Liver (tissue), 3 donors: Measurements from ENCODE around the gene MAP2K4.

Experiments used
- ATF3 ChIP-seq: IDR thresholded peaks from 2 replicates; pipeline ENCODE4 v1.6.1; 2016; ENCODE audit warnings: antibody characterized with exemption
- CTCF ChIP-seq: fragments of 150-350 bp; IDR thresholded peaks from 2 replicates; pipeline ENCODE4 v1.5.1; 2017; ENCODE audit warnings: improper control_type of control experiment, low read depth, low read length; ENCODE audit not compliant: missing input control
- EGR1 ChIP-seq, 2 donors: IDR thresholded peaks; 2 replicates each; pipeline ENCODE4 v1.6.1; 2016 to 2018; ENCODE audit warnings: antibody characterized with exemption in 2 of 2, low read depth in 2 of 2
- FOXA1 ChIP-seq: IDR thresholded peaks from 2 replicates; pipeline ENCODE4 v1.6.1; 2016; ENCODE audit warnings: antibody characterized with exemption
- GABPA ChIP-seq, 2 donors: IDR thresholded peaks in 1 of 2; conservative IDR thresholded peaks in 1 of 2; 2 replicates each; pipeline ENCODE4 v1.6.1; 2016; ENCODE audit warnings: antibody characterized with exemption in 2 of 2, mild to moderate bottlenecking in 1 of 2, moderate library complexity in 1 of 2
- MAX ChIP-seq: IDR thresholded peaks from 2 replicates; pipeline ENCODE4 v1.6.1; 2016; ENCODE audit warnings: antibody characterized with exemption
- RAD21 ChIP-seq, 2 donors: IDR thresholded peaks; 2 replicates each; pipeline ENCODE4 v1.6.1; 2016; ENCODE audit warnings: antibody characterized with exemption in 2 of 2, mild to moderate bottlenecking in 2 of 2
- SP1 ChIP-seq: IDR thresholded peaks from 2 replicates; pipeline ENCODE4 v1.6.1; 2018; ENCODE audit warnings: antibody characterized with exemption, mild to moderate bottlenecking
- TAF1 ChIP-seq: conservative IDR thresholded peaks from 2 replicates; pipeline ENCODE4 v1.6.1; 2016; ENCODE audit warnings: antibody characterized with exemption, mild to moderate bottlenecking
- YY1 ChIP-seq: IDR thresholded peaks from 2 replicates; pipeline ENCODE4 v1.6.1; 2016; ENCODE audit warnings: antibody characterized with exemption, mild to moderate bottlenecking
- TF ChIP-seq, protein P1 (sequence below): IDR thresholded peaks from 2 replicates; pipeline ENCODE4 v1.6.1; 2016; ENCODE audit warnings: antibody characterized with exemption, mild to moderate bottlenecking
- donor health status: healthy.
- donor health status: healthy.

DNA sequence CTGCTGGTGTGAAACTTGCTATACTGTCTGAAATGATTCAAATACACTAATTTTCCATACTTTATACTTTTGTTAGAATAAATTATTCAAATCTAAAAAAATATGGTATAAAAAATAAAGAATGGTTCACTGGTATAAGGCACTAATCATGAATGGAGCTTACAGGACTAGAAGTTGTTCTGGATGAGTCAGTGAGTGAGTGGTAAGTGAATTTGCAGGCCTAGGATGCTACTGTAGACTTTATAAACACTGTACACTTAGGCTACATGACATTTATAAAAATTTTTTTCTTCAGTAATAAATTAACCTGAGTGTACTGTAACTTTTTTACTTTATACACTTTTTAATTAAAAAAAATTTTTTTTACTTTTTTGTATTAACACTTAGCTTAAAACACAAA, 95.5 kb downstream of the MAP2K4 start:
- TF ChIP-seq CTCF (no peak), RAD21 (IDR thresholded peaks at IDR 0.05) (no peak), ATF3 (no peak), EGR1 (IDR thresholded peaks at IDR 0.05; ENCODE audit: low read depth in 2 of 2) (no peak), YY1 (no peak), FOXA1 (no peak), TAF1 (no peak), SP1 (no peak), MAX (no peak), GABPA (IDR thresholded peaks at IDR 0.05 in 1 of 2, conservative IDR thresholded peaks at IDR 0.05 in 1 of 2) (no peak)
- TF ChIP-seq, protein P1, sequence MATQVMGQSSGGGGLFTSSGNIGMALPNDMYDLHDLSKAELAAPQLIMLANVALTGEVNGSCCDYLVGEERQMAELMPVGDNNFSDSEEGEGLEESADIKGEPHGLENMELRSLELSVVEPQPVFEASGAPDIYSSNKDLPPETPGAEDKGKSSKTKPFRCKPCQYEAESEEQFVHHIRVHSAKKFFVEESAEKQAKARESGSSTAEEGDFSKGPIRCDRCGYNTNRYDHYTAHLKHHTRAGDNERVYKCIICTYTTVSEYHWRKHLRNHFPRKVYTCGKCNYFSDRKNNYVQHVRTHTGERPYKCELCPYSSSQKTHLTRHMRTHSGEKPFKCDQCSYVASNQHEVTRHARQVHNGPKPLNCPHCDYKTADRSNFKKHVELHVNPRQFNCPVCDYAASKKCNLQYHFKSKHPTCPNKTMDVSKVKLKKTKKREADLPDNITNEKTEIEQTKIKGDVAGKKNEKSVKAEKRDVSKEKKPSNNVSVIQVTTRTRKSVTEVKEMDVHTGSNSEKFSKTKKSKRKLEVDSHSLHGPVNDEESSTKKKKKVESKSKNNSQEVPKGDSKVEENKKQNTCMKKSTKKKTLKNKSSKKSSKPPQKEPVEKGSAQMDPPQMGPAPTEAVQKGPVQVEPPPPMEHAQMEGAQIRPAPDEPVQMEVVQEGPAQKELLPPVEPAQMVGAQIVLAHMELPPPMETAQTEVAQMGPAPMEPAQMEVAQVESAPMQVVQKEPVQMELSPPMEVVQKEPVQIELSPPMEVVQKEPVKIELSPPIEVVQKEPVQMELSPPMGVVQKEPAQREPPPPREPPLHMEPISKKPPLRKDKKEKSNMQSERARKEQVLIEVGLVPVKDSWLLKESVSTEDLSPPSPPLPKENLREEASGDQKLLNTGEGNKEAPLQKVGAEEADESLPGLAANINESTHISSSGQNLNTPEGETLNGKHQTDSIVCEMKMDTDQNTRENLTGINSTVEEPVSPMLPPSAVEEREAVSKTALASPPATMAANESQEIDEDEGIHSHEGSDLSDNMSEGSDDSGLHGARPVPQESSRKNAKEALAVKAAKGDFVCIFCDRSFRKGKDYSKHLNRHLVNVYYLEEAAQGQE: no peak
